Hematopoietic multipotent progenitor cell treated with erythropoietin and hydrocortisone succinate and interleukin-3 and kit ligand, for 15 days (in vitro differentiated cells): ENCODE results near the gene CLIC3.
A peak's percentile ranks its signal among the peaks of the same experiment; 100 is the strongest.
"Not testable (repeated sequence)": the region's sequence is repeated elsewhere in the genome, so short reads cannot be mapped to it uniquely, and the experiment has no call there.

Experiments
- DNase-seq: peaks from one replicate; pipeline ENCODE4 v3.0.0-alpha.2; 2015; ENCODE audit warnings: low spot score

The CLIC3 gene, protein sequence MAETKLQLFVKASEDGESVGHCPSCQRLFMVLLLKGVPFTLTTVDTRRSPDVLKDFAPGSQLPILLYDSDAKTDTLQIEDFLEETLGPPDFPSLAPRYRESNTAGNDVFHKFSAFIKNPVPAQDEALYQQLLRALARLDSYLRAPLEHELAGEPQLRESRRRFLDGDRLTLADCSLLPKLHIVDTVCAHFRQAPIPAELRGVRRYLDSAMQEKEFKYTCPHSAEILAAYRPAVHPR

DNA sequence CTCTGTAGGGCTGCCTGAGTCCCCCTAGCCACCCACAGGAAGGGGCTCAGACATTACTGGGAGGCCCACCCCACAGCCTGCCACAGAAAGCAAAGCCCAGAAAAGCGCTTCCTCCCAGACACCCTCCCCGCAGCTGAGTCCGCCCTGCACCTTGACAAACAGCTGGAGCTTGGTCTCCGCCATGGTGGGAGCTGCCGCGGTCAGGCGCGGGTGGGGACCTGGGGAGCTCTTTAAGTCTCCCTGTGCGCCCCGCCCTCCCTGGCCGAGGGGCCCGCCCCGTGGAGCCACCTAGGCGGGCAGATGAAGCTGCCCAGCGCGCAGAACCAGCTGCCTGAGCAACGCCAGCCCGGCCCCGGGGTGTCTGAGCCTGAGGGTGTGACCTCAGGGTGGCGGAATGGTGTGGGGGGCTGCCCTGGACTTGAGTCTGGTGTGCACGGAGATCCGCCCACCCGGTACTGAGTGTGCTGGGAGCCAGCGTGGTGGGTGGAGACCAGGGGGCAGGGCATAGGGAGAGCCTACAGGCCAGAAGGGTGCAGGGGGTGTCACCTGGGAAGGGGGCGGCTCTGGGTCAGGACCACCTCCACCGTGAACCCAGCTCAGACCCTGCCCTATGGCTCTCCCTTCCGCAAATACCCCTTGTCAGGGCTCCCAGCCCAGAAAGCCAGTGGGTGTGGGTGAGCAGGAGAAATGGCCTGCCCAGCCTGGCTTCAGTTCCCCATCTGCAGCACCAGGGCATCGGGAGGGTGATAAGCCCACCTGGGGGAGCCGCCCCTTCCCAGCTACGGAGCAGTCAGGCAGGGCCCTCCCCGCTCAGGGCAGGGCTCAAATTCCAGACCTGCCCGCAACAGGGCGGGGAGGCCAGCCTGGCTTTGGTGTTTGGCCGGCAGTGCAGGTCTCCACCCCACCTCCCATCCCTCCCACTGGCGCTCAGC lies at the start of gene CLIC3:
Gene CLIC3 (minus strand): TSS at position 208 of the 932 bp plus-strand sequence. CDS start 25 bp downstream, at position 183.
- DNase-seq, result no peak

DNA sequence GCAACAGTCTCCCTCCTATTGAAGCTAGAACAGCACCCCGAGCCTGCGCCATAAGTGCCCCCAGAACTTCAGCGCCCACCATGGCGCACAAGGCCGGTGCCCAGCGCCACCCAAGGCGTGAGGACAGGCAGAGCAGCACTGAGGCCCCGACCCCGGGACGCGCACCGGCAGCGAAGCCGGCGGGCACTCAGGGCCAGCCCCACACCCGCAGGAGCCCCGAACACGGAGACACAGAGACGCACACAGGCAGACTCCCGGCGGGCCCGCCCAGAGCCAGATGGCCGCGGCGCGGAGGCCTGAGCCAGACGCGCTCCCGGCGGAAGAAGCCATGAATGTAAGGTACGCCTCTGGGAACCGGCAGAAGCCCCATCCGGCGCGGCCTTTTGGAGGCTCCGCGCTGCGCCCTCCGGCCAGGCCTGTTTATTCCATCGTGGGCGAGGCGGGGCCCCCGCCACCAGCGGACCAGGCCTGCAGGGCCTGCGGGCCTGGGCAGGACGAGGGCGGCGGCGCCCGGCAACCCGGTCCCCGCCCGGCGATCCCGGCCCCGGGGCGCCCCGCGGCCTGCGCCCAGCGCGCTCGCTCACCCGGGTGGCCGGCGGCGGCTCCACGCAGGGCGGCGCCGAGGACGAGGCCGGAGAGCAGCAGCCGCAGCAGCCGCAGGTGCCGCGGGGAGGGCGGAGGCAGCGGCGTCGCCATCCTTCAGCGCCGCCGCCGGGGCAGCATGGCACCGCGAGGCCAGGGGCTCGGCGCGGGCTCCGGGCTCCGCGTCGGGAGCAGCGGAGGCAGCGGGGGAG lies 49.1 kb upstream of the CLIC3 start:
- no peak for DNase-seq

DNA sequence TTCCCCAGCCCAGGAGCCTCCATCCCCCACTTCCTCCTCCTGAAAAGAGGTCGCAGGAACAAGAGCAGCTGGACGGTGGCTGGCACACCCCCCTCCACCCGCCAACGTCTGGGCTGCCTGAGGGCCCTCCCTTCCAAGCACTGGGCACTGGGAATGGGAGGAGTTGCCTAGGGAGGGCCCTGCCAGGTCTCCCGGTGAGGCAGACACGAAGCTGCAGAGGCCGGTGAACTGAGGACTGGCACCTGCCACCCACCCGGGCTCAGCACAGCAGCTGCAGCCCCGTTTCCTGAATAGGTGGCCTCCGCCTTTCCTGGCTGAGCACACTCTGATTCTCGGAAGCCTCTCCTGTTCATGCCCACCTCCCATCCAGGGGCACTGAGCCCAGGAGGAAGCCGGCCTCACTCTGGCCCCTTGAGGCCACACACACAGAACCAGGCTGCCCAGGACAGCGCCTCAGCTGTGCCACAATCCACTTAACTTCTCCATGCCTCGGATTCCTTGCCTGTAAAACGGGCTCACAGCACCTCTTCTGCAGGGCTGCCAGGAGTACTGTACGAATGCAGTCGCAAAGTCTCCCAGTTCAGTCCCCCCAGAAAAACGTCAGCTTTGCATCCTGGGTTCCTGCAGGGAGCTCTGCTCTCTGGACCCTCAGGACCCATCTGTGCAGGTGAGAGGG lies 48.3 kb upstream of the CLIC3 start:
- DNase-seq, result no peak

DNA sequence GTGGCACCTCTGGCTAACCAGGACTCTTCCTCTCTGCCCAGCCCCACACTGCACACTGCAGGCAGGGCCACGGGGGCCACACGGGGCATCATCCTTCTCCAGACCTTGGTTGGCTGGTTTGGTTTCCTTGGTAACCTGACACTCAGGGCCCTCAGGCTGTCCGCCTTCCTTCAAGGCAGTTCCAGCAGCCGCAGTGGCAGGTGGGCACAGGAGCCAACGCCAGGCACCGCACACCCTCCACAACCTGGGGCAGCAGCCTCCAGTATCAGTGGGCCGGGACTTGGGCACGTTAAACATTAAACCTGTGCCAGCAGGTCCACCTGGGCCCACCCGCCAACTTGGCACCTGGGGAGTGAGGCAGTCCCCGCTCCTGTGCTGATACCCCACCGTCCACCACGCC lies 47.7 kb upstream of the CLIC3 start:
- DNase-seq, result no peak

DNA sequence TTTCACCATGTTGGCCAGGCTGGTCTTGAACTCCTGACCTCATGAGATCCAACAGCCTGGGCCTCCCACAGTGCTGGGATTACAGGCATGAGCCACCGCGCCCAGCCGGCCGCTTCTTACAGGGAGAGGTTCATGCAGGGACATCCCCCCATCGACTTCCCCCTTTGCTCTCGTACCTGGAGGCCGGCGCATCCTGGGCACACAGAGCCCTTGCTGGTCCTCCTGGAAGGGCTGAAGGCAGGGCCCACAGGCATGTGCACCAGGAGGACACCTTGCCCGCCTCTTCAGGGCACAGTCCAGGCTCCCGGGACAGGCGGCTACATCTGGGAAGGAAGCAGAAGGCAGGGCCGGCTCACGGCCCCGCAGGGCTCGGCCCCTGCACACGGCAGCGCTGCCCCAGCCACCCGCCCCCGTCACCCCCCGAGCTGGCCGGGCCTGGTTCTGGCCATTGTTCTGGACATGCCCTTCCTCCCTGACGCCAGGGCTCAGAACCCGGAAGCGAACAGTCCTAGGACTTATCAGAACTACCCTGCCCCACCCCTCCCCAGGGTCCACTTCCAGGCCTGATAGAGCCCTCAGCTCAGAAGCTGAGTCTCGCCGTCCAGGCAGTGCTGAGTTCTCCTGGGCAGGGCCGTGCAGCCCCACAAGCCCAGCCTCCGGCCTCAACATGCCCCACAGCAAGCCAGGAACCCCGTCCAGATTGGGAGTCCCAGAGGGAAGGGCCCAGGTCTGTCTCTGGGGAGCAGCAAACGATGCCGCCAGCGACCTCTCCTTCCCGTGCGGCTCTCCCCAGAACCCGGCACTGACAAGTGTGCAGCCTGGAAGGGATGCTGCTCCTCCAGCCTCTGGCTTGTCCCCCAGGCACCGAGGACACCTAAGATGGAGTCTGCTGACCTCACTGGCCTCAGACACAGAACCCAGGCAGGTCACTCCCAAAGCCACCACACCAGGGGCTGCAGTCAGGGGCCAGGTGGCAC lies 46.7 kb upstream of the CLIC3 start:
- no peak for DNase-seq

DNA sequence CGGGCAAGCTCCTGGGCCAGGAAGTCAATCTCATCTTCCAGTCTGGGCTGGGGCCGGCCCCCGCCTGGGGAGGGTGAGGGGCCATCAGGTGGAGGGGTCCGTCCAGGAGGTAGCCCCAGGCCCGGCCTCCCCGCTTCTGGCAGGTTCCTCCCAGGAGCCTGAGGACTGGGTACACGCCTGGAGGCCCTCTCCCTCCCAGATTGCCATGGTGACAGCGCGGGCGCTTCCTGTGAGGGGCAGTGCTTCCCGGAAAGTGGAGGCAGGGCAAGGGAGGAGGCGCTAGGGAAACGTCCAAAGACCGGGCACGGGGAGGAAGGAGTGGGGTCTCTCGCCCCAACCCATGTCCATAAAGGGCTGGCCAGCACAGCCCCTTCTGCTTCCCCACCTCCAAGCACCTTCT lies 44.8 kb upstream of the CLIC3 start:
- DNase-seq, result no peak

DNA sequence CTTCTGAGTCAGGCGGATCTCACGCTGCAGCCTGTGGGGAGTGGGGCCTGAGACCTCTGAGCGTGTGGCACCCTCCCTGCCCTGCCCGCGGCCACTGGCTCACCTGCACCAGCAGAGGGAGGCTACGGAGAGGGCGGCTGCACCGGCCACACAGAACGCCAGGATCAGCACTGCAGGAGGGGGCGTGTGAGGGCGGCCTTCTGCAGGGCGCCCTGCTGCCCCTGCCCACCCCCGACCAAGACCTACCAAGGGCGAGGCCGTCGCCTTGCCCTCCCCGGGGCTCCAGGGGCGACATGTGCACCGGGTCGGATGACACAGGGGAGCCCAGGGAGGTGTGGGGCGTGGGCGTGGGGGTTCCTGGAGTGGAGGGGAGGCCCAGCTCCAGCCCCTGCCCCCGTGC lies 44.2 kb upstream of the CLIC3 start:
- DNase-seq, result no peak

DNA sequence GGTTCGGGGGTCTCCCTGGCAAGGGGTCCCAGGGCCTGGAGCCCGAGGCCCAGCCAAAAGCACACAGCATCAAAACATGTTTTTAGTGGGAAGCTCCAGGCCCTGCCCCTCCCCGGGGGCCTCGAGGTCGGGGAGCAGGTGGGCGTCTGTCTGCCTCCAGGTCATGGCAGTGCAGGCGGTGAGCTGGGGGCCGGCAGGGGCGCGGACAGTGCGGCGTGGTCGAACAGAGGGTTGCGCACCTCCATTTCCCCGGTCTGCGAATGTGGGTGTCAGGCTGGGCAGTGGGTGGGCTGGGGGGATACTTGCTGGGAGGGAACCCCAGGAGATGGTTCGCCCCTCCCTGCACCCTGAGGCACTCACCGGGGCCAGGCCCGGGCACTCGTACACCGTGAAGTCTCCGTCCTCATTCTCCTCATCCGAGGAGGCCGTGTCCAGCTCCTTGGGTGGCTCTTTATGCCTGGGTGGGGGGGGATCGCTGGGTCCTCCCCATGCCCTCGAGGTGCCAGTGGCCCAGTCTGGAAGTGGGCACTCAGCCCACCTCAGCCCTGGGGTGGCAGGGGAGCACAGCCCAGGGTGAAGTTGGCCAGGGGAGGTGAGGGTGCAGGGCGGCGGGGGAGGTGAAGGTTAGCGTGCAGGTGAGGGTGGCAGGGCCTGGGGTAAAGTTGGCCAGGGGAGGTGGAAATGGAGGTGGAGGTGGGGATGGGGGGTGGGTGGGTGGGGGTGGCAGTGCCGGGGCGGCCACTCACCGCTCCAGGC lies 43.4 kb upstream of the CLIC3 start:
- DNase-seq, result no peak

DNA sequence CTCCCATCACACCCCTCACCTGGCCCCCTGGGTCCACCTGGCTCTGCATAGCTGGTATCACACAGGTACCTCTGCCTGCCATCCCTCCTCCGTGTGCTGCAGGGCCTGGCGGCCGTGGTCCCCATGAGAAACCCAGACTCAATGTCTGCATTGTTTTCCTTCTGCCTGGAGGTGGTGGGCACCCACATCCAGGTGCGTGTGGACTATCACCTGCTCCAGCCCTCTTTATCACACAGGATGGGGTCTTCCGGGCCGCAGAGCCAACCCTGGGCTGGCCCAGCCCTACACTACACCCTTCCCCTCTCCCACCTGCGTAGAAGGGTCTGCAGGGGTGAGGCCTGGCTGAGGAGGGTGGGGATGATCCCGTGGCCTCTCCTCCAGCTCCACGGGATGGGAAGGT lies 42.5 kb upstream of the CLIC3 start:
- no peak for DNase-seq

DNA sequence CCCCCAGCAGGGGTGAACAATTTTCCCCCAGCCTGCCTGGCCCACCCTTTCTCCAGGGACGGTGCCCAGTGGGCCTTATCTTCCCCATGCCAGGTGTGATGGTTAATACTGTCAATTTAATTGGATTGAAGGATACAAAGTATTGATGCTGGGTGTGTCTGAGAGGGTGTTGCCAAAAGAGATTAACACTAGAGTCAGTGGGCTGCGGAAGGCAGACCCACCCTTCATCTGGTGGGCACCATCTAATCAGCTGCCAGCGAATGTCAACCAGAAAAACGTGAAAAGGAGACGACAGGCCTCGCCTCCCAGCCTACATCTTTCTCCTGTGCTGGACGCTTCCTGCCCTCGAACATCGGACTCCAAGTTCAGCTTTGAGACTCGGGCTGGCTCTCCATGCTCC lies 41.1 kb upstream of the CLIC3 start:
- no peak for DNase-seq

DNA sequence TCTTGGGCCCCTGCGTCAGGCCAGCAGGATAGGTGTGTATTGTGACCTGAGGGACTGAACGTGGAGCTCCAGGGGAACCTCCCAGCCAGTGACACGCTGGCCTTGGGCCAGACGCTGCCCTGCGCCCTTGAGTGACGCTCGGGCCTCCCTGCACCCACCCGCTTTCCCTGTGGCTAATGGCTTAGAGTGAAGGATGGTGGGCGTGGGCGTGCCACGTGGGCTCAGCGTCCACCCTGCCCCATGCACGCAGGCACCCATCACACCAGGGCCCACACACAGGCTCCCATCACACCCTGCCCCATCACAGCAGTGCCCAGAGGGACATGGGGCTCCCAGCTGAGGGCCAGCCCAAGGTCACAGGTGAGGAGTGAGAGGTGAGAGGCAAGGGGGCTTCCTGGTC lies 40.7 kb upstream of the CLIC3 start:
- DNase-seq, result no peak

DNA sequence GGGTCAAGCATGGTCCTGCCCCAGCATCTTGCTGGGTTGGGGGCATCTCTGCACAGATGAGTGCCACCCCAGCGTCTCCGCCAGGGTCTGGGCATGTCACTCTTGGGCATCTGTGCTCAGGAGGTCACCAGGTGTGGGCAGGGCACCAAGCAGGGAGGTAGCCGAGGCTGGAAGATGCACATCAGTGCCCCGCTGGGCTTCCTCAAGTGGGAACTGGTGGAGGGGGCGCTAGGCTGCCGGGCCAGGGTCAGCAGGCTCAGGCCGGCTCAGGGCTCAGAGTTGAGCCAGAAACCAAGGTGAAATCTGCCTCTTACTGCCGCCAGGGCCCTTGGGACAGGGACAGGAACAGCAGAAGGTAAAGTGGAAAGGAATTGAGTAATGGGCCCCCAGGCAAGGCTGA lies 39.6 kb upstream of the CLIC3 start:
- DNase-seq, result no peak

DNA sequence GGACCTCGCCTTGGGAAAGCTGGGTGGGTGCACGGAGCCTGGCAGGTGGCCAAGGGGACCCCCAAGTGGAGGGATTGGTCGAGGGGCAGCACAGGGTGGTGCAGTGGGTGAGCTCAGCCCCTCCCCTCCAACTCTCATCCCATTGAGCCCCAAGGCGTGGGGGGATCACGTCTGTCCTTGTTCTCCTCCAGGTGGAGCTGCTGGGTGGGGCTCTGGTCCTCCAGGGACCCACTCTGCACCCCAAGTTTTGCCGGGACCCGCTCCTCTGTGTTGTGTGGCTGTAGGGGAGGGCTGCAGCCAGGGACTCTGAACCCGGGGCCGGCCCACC lies 39.1 kb upstream of the CLIC3 start:
- DNase-seq, result no peak

DNA sequence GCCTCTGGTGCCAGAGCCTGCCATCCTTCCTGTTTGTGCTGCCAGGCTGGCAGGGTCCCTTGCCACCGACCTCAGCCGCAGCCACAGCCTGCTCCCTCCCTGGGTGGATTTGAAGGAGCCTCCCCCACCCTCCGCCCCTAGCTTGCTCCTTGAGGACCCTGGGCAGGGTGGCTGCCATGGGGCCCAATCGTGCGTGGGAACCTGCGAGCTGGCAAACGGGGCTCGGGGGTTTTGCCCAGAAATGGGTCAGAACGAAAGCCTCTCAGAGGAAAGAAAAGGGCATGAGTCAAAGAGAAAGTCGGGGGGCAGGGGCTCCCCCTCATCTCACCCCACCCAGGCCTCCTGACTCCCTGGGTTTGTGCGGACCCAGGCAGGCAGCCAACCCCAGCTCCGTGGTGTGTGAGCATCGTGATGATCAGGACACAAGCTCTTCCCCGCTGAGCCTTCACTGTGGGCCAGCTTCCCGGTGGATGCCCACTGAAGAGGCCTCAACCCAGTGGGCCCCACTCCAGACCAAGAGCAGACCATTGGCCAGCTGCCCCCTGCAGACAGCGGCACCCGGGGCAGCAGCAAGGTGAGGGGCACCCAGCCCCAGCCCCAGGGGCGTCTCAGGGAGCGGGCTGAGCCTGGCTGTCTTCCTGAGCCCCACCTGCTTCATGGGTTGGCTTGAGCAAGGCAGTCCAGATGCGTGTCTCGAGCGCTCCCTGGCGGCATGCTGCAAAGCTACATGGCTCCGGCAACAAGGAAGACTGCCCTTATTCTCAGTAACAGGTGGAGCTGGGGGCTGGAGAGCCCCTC lies 38.5 kb upstream of the CLIC3 start:
- DNase-seq, result peak; percentile 82

DNA sequence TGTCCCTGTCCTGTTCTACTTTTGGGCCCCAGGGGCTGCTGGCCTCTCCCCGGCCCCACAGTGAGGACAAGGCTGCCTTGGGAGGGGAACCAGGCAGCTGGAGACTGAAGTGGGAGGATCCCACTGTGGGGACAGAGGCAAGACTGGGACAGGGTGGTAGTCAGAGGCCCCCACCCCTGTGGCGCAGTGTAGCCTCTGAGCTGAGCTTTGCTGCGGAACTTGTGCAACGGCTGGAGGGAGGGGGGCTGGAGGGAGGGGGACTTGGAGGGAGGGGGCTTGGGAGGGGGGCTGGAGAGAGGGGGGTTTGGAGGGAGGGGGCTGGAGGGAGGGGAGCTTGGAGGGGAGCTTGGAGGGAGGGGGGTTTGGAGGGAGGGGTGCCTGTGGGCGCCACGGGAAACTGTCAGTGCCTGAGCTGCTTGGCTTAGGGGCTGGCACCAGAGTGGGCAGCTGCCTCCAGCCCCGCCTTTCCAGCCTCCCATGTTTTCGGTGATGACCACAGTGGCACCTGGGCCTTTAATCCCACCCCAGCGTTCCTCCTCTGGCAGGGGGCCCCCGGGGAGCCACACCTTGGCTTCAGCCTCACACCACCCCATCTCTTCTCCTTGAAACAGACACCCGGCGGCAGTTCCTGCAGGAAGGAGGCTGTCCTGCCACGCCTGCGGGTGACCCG lies 37.8 kb upstream of the CLIC3 start:
- DNase-seq, result no peak

DNA sequence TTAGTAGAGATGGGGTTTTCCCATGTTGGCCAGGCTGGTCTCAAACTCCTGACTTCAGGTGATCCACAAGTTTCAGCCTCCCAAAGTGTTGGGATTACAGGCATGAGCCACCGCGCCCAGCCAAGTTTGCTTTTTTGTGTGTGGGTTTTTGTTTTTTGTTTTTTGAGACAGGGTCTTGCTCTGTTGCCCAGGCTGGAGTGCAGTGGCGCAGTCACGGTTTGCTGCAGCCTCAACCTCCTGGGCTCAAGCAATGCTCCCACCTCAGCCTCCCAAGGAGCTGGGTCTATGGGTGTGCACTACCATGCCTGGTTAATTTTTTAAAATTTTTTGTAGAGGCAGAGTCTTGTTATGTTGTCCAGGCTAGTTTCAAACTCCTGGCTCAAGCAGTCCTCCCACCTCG lies 37.1 kb upstream of the CLIC3 start:
- DNase-seq, result not testable (repeated sequence)

DNA sequence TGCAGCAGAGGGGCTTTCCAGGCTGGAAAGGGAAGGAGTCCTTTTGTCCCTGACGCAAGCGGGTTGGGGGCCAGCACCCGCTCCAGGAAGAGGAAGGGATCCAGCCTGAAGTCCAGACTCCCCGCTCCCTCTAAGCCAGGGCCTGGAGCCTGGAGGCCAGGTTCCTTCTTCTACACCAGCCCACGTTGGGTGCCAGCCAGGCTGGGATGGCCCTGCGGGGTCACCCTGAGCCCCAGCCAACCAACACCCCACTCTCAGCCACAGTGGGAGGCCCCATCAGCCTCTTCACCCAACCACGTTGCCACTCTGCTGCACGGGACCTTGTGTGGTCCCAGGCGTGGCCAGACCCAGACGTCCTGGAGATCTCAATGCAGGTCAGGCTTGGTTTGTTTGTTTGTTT lies 36.5 kb upstream of the CLIC3 start:
- no peak for DNase-seq

DNA sequence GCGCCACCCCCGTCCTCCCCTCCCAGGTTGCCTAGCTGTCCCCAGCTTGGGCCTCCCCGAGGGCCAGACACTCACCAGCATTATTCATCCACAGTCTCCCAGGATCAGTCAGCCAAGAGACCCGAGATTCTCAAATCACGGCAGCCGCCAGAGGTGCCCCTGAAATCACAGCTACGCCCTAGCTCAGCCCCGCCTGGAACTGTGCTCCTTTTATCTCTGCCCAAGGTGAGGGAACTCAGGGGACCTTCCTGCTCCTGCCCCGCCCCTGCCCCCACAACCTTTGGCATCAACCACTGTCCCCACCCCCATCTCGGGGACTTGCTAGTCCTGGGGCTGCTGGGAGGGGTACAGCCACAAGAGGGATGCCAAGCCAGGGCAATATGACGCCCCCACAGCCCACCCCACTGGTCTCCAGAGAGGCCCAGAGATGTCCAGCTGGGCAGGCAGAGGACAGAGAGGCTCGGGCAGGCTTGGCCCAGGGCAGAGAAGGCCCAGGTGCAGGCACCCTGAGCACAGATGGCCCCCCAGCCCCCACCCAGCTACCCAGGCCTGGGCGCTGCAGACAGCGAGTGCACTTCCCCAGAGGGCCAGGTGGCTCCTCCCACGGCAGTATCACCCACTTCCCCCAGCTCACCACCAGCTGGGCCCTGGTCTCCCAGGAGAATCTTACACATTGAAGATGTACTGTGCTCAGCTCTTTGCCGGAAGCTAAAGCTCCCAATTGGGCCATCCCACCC lies 35.7 kb upstream of the CLIC3 start, which contains the start of gene FUT7:
Gene FUT7 (minus strand): TSS at position 185 of the 737 bp plus-strand sequence. CDS start 97 bp downstream, at position 88.
- DNase-seq, result no peak
